GM19025 (cell line): ENCODE measurements around the gene MBTPS1.

Experiments
- ATAC-seq: cut with Tn5 transposase; IDR thresholded peaks from one replicate; pipeline ENCODE4 v1.9.1; 2021; ENCODE audit warnings: mild to moderate bottlenecking, low read depth, moderate library complexity; ENCODE audit not compliant: unreplicated experiment

Gene MBTPS1

DNA sequence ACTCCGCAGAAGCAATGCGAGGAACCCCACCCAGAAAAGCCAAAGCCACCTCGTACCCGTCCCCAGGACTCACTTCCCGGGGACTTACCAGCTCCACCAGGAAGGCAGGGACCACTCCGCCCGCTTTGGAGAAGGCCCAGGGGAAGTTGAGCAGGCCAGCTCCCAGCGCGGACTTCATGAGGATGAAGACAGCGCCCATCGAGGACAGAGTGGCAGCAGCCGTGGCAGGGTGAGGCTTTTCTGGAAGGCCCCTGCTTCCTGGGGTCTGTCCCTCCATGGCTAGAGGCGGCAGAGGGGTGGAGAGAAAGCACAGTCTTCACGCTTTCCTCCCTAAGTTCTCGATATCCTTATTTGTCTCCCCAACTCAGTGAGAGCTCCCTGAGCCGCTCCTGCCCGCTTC, 74.9 kb downstream of the MBTPS1 start:
- no peak for ATAC-seq

DNA sequence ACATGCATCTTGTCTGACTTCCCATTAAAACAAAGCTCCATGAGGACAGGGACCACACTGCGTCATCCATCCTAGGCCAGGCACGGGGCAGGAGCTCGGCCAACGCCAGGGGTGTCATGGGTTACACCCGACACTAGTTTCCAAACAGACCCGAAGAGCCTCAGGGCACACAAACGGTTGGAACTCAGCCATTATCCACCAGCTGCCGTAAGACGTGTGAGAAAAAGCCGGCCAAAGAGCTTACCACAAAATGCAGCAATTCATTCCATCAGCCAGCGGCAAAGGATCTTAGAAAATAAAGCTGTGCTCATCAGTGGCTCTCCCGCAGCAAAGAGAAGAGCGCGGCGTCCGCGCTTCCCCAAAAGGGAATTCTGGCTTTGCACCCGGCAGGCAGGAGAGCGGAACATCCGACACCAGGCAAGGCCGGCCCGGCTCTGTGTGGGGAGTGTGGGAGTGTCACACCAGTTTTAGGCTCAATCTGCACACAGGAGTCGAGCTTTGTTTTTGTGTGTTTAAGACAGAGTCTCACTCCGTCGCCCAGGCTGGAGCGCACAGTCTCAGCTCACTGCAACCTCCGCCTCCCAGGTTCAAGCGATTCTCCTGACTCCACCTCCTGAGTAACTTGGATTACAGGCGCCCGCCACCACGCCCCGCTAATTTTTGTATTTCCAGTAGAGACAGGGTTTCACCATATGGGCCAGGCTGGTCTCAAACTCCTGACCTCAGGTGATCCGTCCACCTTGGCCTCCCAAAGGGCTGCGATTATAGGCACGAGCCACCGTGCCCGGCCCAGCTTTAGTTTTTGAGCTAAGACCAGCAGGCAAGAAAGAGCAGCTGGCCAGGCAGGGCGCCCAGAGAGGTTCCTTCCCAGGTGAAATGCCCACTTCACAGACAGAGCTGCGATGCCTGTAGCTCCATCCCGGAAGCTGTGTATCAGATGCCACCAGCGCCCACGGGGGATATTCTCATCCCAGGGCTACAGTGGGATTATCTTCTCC, 75.6 kb downstream of the MBTPS1 start:
- no peak for ATAC-seq

GRCh38 chr16:84040226-84040822, 76.4 kb downstream of the MBTPS1 start:
- no peak for ATAC-seq

DNA sequence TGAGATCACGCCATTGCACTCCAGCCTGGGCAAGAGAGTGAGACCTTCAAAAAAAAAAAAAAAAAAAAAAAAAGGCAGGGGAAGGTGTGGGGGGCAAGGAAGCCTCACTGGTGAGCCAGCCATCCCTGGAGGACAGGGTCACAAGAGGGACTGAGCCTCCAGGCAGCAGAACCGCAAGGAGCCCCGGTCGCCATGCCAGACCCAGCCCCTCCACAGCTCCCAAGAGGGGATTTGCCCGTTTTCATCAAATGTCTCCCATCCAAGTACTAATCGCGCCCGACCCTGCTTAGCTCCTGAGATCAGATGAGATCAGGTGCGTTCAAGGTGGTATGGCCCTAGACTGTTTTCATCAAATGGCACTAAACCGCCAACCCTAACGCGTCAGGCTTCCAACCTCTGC, 77.0 kb downstream of the MBTPS1 start:
- no peak for ATAC-seq

DNA sequence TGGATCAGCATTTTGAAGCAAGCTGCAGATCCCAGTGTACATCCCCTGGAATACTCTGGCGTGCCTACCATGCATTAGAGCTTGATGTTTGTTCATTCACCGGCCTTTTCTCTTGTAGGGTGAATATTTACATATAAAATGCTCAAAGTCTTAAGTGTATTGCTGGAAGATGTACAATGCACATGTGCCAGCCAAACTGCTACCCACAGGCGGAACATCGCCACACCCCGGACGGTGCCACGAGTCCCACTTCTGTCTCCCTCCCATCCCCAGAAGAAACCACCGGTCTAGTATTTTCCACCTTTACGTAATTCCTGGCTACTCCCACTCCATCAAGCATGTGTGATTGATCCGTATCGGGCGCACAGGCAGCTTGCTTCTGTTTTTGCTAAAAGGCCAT, 78.3 kb downstream of the MBTPS1 start:
- ATAC-seq, result no peak

GRCh38 chr16:84036982-84037425, 79.7 kb downstream of the MBTPS1 start:
- no peak for ATAC-seq

DNA sequence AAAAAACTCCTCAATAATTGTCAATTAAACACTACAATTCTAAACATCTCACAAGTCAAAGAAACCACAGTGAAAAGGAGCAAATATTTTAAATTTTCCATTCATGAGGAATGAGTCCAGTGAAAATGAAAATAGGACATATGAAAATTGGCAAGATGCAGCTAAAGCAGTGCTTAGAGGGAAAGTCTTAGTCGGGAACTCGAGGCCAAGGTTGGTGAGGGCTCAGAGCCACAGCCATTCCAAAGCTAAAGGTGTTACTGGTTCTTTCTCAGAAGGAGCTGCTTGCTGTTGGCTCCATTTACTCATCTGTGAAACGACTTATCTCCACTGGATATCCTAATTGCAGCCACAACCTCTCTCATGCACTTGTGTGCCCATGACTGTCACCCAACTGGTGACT, 80.6 kb downstream of the MBTPS1 start:
- no peak for ATAC-seq

GRCh38 chr16:84034516-84034915, 82.2 kb downstream of the MBTPS1 start:
- no peak for ATAC-seq

- ATAC-seq, result no peak
These were observed 83.2 kb downstream of the MBTPS1 start for GRCh38 chr16:84033251-84034195.

- ATAC-seq, result no peak
These were observed 84.1 kb downstream of the MBTPS1 start for GRCh38 chr16:84032458-84033178.

DNA sequence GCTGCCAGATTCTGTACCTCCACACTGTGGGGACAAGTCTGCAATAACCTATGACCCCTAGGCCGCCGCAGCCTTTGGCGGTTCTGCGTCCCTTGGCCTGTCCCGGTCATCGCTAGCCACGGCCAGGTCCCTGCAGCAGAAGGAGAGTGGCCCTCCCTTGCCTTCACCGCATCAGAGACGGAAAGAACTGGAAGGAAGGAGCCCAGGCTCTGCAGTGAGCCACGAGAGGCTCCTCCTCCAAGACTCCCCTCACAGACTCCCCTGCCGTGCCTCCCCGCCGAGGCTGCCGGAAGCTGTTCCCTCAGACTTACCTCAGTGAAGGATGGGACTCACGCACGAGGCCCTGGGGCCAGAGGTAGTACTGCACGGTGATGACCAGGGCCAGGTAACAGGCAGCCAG, 85.2 kb downstream of the MBTPS1 start:
- no peak for ATAC-seq

DNA sequence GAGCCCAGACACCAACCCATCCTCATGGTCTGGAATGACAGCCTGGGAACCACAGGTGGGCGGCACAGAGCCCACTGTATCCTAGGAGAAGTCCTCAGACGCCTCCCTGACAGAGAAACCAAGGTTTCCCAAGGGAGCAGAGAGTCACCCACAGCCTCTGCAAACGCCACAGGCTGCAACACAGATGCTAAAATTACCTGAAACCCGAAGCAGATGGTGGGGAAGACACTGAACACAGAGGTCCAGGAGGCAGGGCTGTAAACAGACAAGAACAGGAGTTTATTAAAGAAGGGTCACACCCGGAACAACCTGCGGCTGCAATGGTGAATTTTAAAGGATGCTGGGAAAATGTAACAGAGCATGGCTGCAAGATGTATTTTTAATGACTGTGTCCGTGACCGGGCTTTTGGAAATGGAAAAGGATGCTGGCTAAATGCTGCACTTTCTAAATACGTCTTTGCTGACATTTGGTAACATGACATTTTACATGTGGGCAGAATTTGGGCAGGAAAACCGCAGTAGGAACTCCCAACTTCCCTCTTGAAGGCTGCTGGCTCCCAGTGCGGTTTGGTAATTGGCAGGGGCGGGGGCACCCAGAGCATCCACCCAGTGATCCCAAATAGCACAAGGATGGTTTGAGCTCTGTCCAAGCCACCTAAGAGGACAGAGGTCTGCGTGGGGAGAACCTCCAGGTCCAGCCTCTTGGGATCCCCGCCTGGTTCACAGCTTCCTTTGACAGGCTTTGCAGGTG, 87.3 kb downstream of the MBTPS1 start:
- no peak for ATAC-seq

DNA sequence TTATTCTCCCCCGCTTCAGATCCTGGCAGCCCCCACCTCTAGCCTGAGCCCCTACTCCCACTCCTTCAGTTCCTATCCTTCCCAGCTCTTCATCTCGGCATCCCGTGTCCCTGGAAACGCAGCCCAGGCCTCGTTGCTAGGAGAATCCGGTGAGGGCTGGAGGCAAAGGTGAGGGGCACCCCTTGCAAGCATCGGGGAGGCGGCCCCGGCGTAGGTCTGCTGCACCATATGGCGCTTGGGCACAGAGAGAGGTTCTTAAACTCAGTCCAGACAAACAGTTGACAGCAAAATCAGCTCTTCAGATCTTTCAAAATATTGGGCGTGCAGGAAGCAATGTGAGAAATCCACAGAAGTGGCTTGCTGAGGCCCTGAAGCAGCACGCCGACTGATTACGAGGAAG, 89.1 kb downstream of the MBTPS1 start:
- no peak for ATAC-seq

GRCh38 chr16:84026606-84027005, 90.1 kb downstream of the MBTPS1 start:
- no peak for ATAC-seq

- ATAC-seq, result no peak
These were observed 91.9 kb downstream of the MBTPS1 start for GRCh38 chr16:84024854-84025253.

GRCh38 chr16:84022644-84023043, 94.1 kb downstream of the MBTPS1 start:
- no peak for ATAC-seq

DNA sequence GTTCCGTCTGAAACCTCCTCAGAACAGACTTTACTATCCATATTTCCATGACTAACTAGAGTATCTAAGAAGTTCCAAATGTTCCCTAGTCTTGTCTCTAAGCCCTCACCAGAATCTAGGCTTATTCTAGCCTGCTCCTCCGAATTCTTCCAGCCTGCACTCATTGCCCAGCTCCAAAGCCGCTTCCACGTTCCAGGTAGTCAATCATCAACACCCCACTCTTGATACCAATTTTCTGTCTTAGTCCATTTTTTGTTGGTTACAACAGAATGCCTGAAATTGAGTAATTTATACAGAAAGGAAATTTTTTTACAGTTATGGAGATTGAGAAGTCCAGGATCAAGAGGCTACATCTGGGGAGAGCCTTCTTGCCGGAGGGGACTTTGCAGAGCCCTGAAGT, 95.3 kb downstream of the MBTPS1 start:
- ATAC-seq, result no peak

- ATAC-seq, result no peak
These were observed 96.4 kb downstream of the MBTPS1 start for GRCh38 chr16:84020353-84020752.

GRCh38 chr16:84018710-84019109, 98.0 kb downstream of the MBTPS1 start:
- no peak for ATAC-seq
